ENCODE data around the gene AHSP.
"Not testable (repeated sequence)": the region's sequence is repeated elsewhere in the genome, so short reads cannot be mapped to it uniquely, and the experiment has no call there.

The AHSP gene

GRCh38 chr16:31499928-31500327 lies 27.8 kb upstream of the AHSP start:
- in situ Hi-C loops (cut with MboI; ENCODE audit: low pct_unique_long_range_greater_than_20kb, low sequenced_read_pairs, unreplicated experiment) = loop anchor here (25.0 kb wide), 1 partner anchor 212 kb away; a partner anchor contains a TSS
- DNase-seq (ENCODE audit: low spot score) = no peak
- TF ChIP-seq CTCF (IDR thresholded peaks at IDR 0.05; ENCODE audit: extremely low read depth, insufficient read depth, missing control alignments) = no peak

- TF ChIP-seq CTCF (IDR thresholded peaks at IDR 0.05; ENCODE audit: extremely low read depth, insufficient read depth, missing control alignments) = no peak
- in situ Hi-C loops (cut with MboI; ENCODE audit: low pct_unique_long_range_greater_than_20kb, low sequenced_read_pairs, unreplicated experiment) = loop anchor here (25.0 kb wide), 1 partner anchor 211 kb away; a partner anchor contains a TSS
- no peak for DNase-seq (ENCODE audit: low spot score)
These were observed 26.3 kb upstream of the AHSP start for GRCh38 chr16:31501226-31501965.

- TF ChIP-seq CTCF (IDR thresholded peaks at IDR 0.05; ENCODE audit: extremely low read depth, insufficient read depth, missing control alignments) = no peak
- DNase-seq (ENCODE audit: low spot score) = no peak
- in situ Hi-C loops (cut with MboI; ENCODE audit: low pct_unique_long_range_greater_than_20kb, low sequenced_read_pairs, unreplicated experiment) = loop anchor here (25.0 kb wide), 1 partner anchor 210 kb away; a partner anchor contains a TSS
These were observed 25.7 kb upstream of the AHSP start for GRCh38 chr16:31501966-31502348.

GRCh38 chr16:31502981-31503380 lies 24.7 kb upstream of the AHSP start:
- in situ Hi-C loops (cut with MboI; ENCODE audit: low pct_unique_long_range_greater_than_20kb, low sequenced_read_pairs, unreplicated experiment) = loop anchor here (25.0 kb wide), 1 partner anchor 209 kb away; a partner anchor contains a TSS
- no peak for DNase-seq (ENCODE audit: low spot score)
- no peak for TF ChIP-seq CTCF (IDR thresholded peaks at IDR 0.05; ENCODE audit: extremely low read depth, insufficient read depth, missing control alignments)

GRCh38 chr16:31503555-31503954 lies 24.1 kb upstream of the AHSP start:
- in situ Hi-C loops (cut with MboI; ENCODE audit: low pct_unique_long_range_greater_than_20kb, low sequenced_read_pairs, unreplicated experiment) = loop anchor here (25.0 kb wide), 1 partner anchor 209 kb away; a partner anchor contains a TSS
- DNase-seq (ENCODE audit: low spot score) = not testable (repeated sequence)

GRCh38 chr16:31504159-31504558 lies 23.5 kb upstream of the AHSP start:
- in situ Hi-C loops (cut with MboI; ENCODE audit: low pct_unique_long_range_greater_than_20kb, low sequenced_read_pairs, unreplicated experiment) = loop anchor here (25.0 kb wide), 1 partner anchor 208 kb away; a partner anchor contains a TSS
- no peak for DNase-seq (ENCODE audit: low spot score)

More at GRCh38 chr16:31504159-31504558, 23.5 kb upstream of the AHSP start:
- no peak for TF ChIP-seq CTCF (IDR thresholded peaks at IDR 0.05; ENCODE audit: extremely low read depth, insufficient read depth, missing control alignments)

All from GM13977 (cell line).